Hepatocyte (in vitro differentiated cells): ENCODE results near the gene LARP1B. TPM values are rescaled to one million over a fixed set of nuclear protein-coding genes. Genes with fewer than 3 reads are reported as not detected.

Source experiments
- DNase-seq: peaks from one replicate; pipeline ENCODE4 v3.0.0-alpha.2; 2016; ENCODE audit warnings: low spot score
- H2AFZ ChIP-seq: fragments of 200-600 bp; sonication (generic); 2 replicates; pipeline ENCODE4 v1.6.0; 2016; ENCODE audit warnings: antibody characterized with exemption, mild to moderate bottlenecking
- H3K27ac ChIP-seq: fragments of 200-600 bp; sonication (generic); 2 replicates; pipeline ENCODE4 v1.5.1; 2016; ENCODE audit warnings: mild to moderate bottlenecking
- H3K27me3 ChIP-seq: fragments of 200-600 bp; sonication (generic); 2 replicates; pipeline ENCODE4 v1.6.1; 2016
- H3K36me3 ChIP-seq: fragments of 200-600 bp; sonication (generic); replicated peaks from 2 replicates; pipeline ENCODE4 v1.5.1; 2016; ENCODE audit warnings: low read depth; ENCODE audit not compliant: insufficient read depth
- H3K4me1 ChIP-seq: fragments of 200-600 bp; sonication (generic); 2 replicates; pipeline ENCODE4 v1.5.1; 2016; ENCODE audit warnings: mild to moderate bottlenecking, moderate library complexity; ENCODE audit not compliant: insufficient read depth
- H3K4me2 ChIP-seq: fragments of 200-600 bp; sonication (generic); 2 replicates; pipeline ENCODE4 v1.6.0; 2016
- H3K4me3 ChIP-seq: fragments of 200-600 bp; sonication (generic); 2 replicates; pipeline ENCODE4 v1.5.1; 2016; ENCODE audit warnings: mild to moderate bottlenecking
- H3K79me2 ChIP-seq: fragments of 200-600 bp; sonication (generic); 2 replicates; pipeline ENCODE4 v1.6.0; 2017; ENCODE audit warnings: mild to moderate bottlenecking
- H3K9me2 ChIP-seq: fragments of 200-600 bp; sonication (generic); replicated peaks from 2 replicates; pipeline ENCODE4 v1.6.0; 2017; ENCODE audit warnings: mild to moderate bottlenecking; ENCODE audit not compliant: insufficient read depth
- H3K9me3 ChIP-seq: fragments of 200-600 bp; sonication (generic); 2 replicates; pipeline ENCODE4 v1.5.1; 2016; ENCODE audit warnings: low read depth, mild to moderate bottlenecking
- H4K20me1 ChIP-seq: fragments of 200-600 bp; sonication (generic); 2 replicates; pipeline ENCODE4 v1.6.0; 2016; ENCODE audit warnings: mild to moderate bottlenecking; ENCODE audit not compliant: insufficient read depth, poor library complexity, severe bottlenecking
- CTCF ChIP-seq: fragments of 200-600 bp; sonication (generic); IDR thresholded peaks from 2 replicates; pipeline ENCODE4 v1.5.1; 2016; ENCODE audit warnings: antibody characterized with exemption, mild to moderate bottlenecking; ENCODE audit not compliant: poor library complexity
- EZH2 ChIP-seq: fragments of 200-600 bp; sonication (generic); IDR thresholded peaks from 2 replicates; pipeline ENCODE4 v1.6.1; 2016; ENCODE audit warnings: antibody characterized with exemption, mild to moderate bottlenecking, borderline replicate concordance
- EZH2phosphoT487 ChIP-seq: fragments of 200-600 bp; sonication (generic); IDR thresholded peaks from one replicate; pipeline ENCODE4 v1.6.1; 2018; ENCODE audit warnings: antibody characterized with exemption, mild to moderate bottlenecking, low read depth, moderate library complexity; ENCODE audit not compliant: unreplicated experiment, severe bottlenecking
- WGBS: methylation state at CpG from one replicate; pipeline ENCODE4 v1.1.6; 2016; ENCODE audit warnings: low lambda C conversion rate; ENCODE audit errors: missing lambda C conversion rate; 5-methylcytosine and 5-hydroxymethylcytosine counted together
- polyA plus RNA-seq: library from polyadenylated mRNA; unstranded; fragments of >200 nt; fragmentation: Nextera tagmentation; extraction: Ambion mirVana; gene quantifications from 2 replicates; pipeline ENCODE4 v1.2.1, GENCODE V29; 2016
- total RNA-seq: library from RNA; depleted of rRNA; stranded (reverse); fragments of >200 nt; gene quantifications from 2 replicates; pipeline ENCODE4 v1.2.3, GENCODE V29; 2014

Gene LARP1B
- total and polyA plus RNA-seq, 2 experiments from 2014 or later, result 12.4 to 30.7 TPM

DNA sequence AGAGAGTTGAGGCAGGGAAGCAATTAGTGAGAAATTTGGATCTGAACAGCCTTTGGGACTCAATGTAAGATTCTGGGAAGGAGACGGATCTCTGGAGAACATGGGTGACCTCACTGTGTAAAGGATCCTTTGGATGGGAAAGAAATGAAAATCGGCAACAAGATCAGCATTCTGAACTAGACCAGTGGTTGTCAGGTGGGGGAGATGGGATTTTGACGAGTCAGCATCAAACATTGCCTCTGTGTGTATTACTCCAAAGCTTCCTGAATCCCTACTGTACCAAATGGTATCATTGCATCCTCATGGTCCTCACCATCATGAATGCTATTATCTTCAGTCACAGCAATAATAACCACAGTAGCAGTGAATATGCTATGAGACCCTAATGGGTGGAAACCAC lies 173.7 kb downstream of the LARP1B start:
- H3K36me3 ChIP-seq, result no peaks in the 10 kb centered on the region
- DNase-seq, result no peak
- H3K4me3 ChIP-seq, result no peak overlapping the region
- no peaks in the 10 kb centered on the region for H3K4me1 ChIP-seq
- TF ChIP-seq EZH2 (no peak), CTCF (no peak), EZH2phosphoT487 (no peak)
- 90% methylated on average over 3 of the region's 3 CpGs for WGBS
- no peaks in the 10 kb centered on the region for H4K20me1 ChIP-seq
- H3K9me2 ChIP-seq, result no peaks in the 10 kb centered on the region
- H3K4me2 ChIP-seq, result no peak overlapping the region
- H2AFZ ChIP-seq, result no peak overlapping the region
- H3K27ac ChIP-seq, result no peak overlapping the region
- no peaks in the 10 kb centered on the region for H3K27me3 ChIP-seq
- H3K9me3 ChIP-seq, result no peaks in the 10 kb centered on the region
- no peaks in the 10 kb centered on the region for H3K79me2 ChIP-seq

DNA sequence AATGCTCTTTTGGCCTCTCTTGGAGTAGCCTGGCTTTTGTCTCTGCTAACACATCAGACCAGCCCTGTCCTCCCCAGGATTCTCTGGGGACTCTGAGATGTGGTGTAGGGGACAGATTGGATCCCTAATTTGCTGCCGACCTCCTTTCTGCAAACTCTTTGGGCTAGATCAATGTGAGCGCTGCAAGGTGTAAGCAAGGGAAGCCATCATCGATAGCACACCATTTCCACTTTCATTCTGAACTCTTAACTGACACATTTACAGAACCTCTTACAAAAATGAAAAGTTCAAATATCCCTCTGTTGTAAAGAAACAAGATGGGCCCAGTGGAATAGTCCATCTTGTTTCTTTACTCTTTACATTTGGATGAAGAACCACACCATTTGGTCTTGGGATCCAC lies 179.9 kb downstream of the LARP1B start:
- Histone ChIP-seq H2AFZ (no peak overlapping the region), H3K79me2 (no peaks in the 10 kb centered on the region), H4K20me1 (no peaks in the 10 kb centered on the region), H3K36me3 (no peaks in the 10 kb centered on the region), H3K9me3 (no peaks in the 10 kb centered on the region), H3K27me3 (no peaks in the 10 kb centered on the region), H3K4me3 (no peak overlapping the region), H3K9me2 (no peaks in the 10 kb centered on the region), H3K4me2 (no peak overlapping the region), H3K27ac (peak overlapping the region; percentile 64), H3K4me1 (no peaks in the 10 kb centered on the region)
- WGBS, result 94% methylated on average over 3 of the region's 3 CpGs
- DNase-seq, result no peak
- TF ChIP-seq EZH2phosphoT487 (no peak), EZH2 (no peak), CTCF (no peak)

- no peaks in the 10 kb centered on the region for H3K9me2 ChIP-seq
- no peak overlapping the region for H3K4me3 ChIP-seq
- no peaks in the 10 kb centered on the region for H4K20me1 ChIP-seq
- H3K4me2 ChIP-seq, result no peak overlapping the region
- no peaks in the 10 kb centered on the region for H3K4me1 ChIP-seq
- H3K79me2 ChIP-seq, result no peaks in the 10 kb centered on the region
- no peaks in the 10 kb centered on the region for H3K9me3 ChIP-seq
- no peak overlapping the region for H2AFZ ChIP-seq
- 62% methylated on average over 3 of the region's 3 CpGs for WGBS
- no peaks in the 10 kb centered on the region for H3K36me3 ChIP-seq
- TF ChIP-seq CTCF (no peak), EZH2phosphoT487 (no peak), EZH2 (no peak)
- DNase-seq, result peak; percentile 49
- peak overlapping the region; percentile 64 for H3K27ac ChIP-seq
- H3K27me3 ChIP-seq, result no peaks in the 10 kb centered on the region
These were observed 180.4 kb downstream of the LARP1B start for GRCh38 chr4:128241425-128241913.

- WGBS, result 93% methylated on average over 3 of the region's 3 CpGs
- no peak for DNase-seq
- H2AFZ ChIP-seq, result no peak overlapping the region
- no peak overlapping the region for H3K4me3 ChIP-seq
- H3K4me1 ChIP-seq, result no peaks in the 10 kb centered on the region
- TF ChIP-seq EZH2, result no peak
- no peak for TF ChIP-seq CTCF
- TF ChIP-seq EZH2phosphoT487, result no peak
- H3K27me3 ChIP-seq, result no peaks in the 10 kb centered on the region
- H3K4me2 ChIP-seq, result no peak overlapping the region
- H3K9me2 ChIP-seq, result no peaks in the 10 kb centered on the region
- H4K20me1 ChIP-seq, result no peaks in the 10 kb centered on the region
- peak overlapping the region; percentile 64 for H3K27ac ChIP-seq
- no peaks in the 10 kb centered on the region for H3K36me3 ChIP-seq
- no peaks in the 10 kb centered on the region for H3K9me3 ChIP-seq
- H3K79me2 ChIP-seq, result no peaks in the 10 kb centered on the region
These were observed 180.9 kb downstream of the LARP1B start for GRCh38 chr4:128241981-128242380.
